Skeletal muscle satellite cell (primary cell): ENCODE results near the gene ARL5C.

ENCODE experiments used
- H3K27me3 ChIP-seq: 2 replicates; pipeline ENCODE4 v1.7.0; 2013; ENCODE audit warnings: low read length; ENCODE audit not compliant: control insufficient read depth, insufficient read depth
- H3K36me3 ChIP-seq: 2 replicates; pipeline ENCODE4 v1.7.0; 2013; ENCODE audit warnings: mild to moderate bottlenecking, control low read depth, low read length; ENCODE audit not compliant: insufficient read depth
- H3K4me1 ChIP-seq: 2 replicates; pipeline ENCODE4 v1.7.0; 2013; ENCODE audit warnings: low read length; ENCODE audit not compliant: control insufficient read depth, insufficient read depth
- H3K4me2 ChIP-seq: 2 replicates; pipeline ENCODE4 v1.7.0; 2013; ENCODE audit warnings: mild to moderate bottlenecking, low read length
- H3K4me3 ChIP-seq: 2 replicates; pipeline ENCODE4 v1.7.0; 2013; ENCODE audit warnings: low read length
- H3K9ac ChIP-seq: 2 replicates; pipeline ENCODE4 v1.7.0; 2013; ENCODE audit warnings: mild to moderate bottlenecking, low read depth, low read length, moderate library complexity
- H3K9me3 ChIP-seq: replicated peaks from 2 replicates; pipeline ENCODE4 v1.7.0; 2013; ENCODE audit warnings: mild to moderate bottlenecking, control low read depth, low read length

Gene ARL5C

DNA sequence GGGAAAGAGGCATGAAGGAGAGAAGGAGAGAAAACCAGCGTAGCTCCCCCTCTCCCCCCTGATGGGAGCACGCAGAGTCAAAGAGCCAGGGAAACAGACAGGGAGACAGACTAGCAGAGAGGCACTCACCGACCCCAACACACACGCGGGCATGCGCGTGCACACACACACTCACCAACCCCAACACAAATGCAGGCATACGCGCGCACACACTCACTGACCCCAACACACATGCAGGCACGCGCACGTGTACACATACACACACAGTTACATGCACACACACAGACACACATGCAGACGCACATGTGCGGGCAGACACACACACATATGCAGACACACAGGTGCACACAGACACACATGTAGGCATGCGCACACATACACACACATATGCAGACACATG lies 26.9 kb upstream of the ARL5C start:
- H3K4me2 ChIP-seq: no peak overlapping the region
- H3K27me3 ChIP-seq: no peaks in the 10 kb centered on the region
- H3K4me3 ChIP-seq: no peak overlapping the region
- H3K36me3 ChIP-seq: peaks cover 42% of the 10 kb centered on the region
- H3K9ac ChIP-seq: no peak overlapping the region
- H3K9me3 ChIP-seq: no peaks in the 10 kb centered on the region
- peaks cover 30% of the 10 kb centered on the region for H3K4me1 ChIP-seq

DNA sequence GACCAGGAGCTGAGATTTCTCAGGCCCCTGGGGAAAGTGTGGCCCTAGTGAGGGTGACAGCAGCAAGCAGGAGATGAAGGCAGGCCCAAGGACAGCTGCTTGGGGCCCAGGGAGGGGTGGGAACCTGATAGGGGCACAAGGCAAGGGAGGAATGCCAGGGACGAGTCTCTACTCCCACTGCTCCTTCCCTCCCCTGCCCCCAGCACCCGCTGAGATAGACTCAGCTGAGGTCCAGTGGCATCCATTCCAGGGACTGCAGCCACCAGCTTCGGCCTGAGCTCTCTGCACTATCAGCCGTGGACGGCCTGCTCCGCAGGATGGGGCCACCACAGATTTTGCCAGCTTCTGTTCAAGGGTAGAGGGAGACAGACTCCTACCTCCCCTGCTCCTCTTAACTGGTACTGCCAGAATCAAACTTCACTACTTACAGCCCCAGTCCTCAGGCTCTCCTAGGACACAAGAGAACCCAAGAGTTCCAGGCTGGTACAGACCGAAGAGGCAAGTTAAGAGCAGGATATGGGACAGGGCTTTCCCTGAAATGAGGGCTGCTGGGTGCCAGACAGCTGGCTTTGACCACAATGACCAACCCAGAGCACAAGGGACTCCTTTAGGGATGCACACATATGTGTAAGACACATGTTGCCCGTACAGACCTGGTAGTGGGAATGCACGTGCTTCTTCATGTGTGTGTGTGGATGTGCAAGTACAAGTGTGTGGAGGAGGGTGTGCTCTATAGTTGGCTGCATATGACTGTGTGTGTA lies 26.0 kb upstream of the ARL5C start:
- Histone ChIP-seq H3K36me3 (peaks cover 50% of the 10 kb centered on the region), H3K4me3 (no peak overlapping the region), H3K9me3 (no peaks in the 10 kb centered on the region), H3K4me2 (no peak overlapping the region), H3K9ac (no peak overlapping the region), H3K27me3 (no peaks in the 10 kb centered on the region), H3K4me1 (peaks cover 28% of the 10 kb centered on the region)

DNA sequence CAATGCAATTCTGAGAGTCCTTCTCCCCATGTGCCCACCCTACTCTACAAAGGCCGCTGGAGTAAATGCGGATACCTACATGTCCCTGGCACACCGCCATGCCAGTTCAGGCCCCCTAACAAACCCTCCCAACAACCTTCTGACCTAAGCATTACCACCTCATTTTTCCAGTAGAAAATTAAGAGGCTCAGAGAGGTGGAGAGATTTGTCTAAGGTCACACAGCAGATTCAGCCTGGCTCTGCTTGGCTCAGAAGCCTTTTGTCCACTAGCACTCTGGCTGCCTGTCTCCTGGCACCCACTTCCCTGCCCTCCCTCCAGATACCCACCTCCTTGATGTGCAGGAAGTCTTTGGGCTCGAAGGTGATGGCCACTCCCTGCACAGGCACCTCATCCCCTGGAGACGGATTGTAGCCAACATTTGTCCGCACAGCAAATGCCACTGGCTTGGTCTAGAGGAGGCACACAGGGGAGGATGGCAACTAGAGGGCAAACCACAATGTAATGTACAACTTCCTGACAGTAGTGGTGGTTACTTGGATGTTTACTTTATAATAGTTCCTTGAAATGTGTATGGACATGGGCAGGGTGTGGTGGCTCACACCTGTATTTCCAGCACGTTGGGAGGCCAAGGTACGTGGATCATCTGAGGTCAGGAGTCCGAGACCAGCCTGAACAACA lies 21.3 kb upstream of the ARL5C start:
- Histone ChIP-seq H3K36me3 (peaks cover 72% of the 10 kb centered on the region), H3K4me1 (no peaks in the 10 kb centered on the region), H3K4me3 (no peak overlapping the region), H3K9me3 (no peaks in the 10 kb centered on the region), H3K9ac (no peak overlapping the region), H3K27me3 (no peaks in the 10 kb centered on the region), H3K4me2 (no peak overlapping the region)

DNA sequence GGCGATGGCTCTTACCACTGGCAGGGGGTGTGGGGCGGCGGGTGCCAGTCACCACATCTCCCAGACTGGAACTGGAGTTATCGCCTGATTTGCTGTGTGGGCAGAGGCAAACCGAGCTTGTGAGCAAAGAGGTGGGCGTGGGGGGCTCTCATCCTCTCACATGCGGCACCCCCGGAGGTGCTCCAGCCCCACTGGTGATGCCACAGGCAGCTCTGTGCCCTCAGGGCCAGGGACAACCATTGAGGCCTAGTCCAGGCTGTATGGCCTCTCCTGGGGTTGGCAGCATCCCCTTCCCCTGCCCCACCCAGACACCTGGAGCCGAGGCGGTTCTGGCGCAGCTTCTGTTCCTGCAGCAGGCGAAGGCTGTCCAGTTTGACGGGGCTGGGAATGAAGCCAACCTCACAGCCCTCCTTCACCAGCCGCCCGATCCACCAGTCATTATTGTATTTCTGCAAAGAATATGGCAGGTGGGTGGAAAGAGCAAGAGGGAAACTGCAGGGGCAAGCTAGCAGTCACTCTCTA lies 20.6 kb upstream of the ARL5C start:
- H3K4me1 ChIP-seq: no peaks in the 10 kb centered on the region
- peaks cover 70% of the 10 kb centered on the region for H3K36me3 ChIP-seq
- H3K27me3 ChIP-seq: no peaks in the 10 kb centered on the region
- no peak overlapping the region for H3K4me3 ChIP-seq
- H3K9ac ChIP-seq: no peak overlapping the region
- no peak overlapping the region for H3K4me2 ChIP-seq
- H3K9me3 ChIP-seq: no peaks in the 10 kb centered on the region

DNA sequence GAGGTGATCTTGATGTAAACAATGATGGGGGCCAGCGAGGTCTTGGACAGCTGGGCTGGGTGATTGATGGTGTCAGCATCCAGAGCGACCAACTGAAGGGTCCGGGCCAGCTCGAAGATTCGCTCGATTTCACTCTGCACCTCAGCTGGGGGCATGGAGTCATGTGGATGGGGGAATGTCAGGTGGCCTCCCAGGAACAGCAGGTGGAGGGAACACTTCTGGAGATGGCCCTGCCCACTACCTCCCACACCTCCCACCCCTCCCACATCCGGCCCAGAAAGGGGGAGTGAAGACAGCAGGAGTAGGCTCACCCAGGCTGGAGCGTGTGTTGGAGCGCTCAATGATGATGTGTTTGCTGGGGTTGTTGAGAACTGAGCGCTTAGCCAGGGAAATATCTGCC lies 17.8 kb upstream of the ARL5C start:
- Histone ChIP-seq H3K36me3 (peaks cover 67% of the 10 kb centered on the region), H3K4me2 (no peak overlapping the region), H3K9me3 (no peaks in the 10 kb centered on the region), H3K4me3 (no peak overlapping the region), H3K27me3 (no peaks in the 10 kb centered on the region), H3K9ac (no peak overlapping the region), H3K4me1 (peaks cover 2% of the 10 kb centered on the region)

DNA sequence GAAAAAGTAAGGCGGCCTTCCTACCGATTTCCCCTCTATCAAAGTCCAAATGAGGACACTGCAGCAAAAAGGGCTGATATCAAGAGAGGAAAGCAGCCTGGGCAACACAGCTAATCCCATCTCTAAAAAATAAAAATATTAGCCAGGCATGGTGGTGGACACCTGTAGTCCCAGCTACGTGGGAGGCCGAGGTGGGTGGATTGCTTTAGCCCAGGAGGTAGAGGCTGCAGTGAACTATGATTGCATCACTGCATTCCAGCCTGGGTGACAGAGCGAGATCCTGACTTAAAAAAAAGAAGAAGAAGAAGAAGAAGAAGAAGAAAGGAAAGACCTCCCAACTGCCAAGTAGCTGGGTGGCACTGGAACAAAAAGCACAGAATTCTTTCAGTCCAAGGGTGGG lies 17.1 kb upstream of the ARL5C start:
- no peaks in the 10 kb centered on the region for H3K27me3 ChIP-seq
- H3K9me3 ChIP-seq: no peaks in the 10 kb centered on the region
- peaks cover 61% of the 10 kb centered on the region for H3K36me3 ChIP-seq

DNA sequence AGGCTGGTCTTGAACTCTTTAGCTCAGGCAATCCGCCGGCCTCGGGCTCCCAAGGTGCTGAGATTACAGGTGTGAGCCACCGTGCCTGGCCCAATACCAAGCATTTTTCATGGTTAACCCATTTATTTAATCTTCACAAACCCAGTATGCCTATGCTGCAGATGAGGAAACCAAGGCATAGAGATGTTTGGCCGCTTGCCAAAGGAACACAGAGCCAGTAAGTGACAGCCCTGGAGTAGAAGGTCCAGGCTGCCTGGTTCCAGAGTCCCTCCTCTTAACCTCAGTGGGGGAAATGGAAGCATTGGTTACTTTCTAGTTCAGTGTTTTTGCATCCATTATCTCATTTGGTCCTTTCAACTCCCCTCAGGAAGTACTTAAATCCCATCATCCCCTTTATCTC lies 15.3 kb upstream of the ARL5C start:
- H3K9me3 ChIP-seq: no peaks in the 10 kb centered on the region
- H3K9ac ChIP-seq: no peak overlapping the region
- H3K4me2 ChIP-seq: no peak overlapping the region
- no peak overlapping the region for H3K4me3 ChIP-seq
- H3K27me3 ChIP-seq: no peaks in the 10 kb centered on the region
- H3K4me1 ChIP-seq: peaks cover 11% of the 10 kb centered on the region
- peaks cover 63% of the 10 kb centered on the region for H3K36me3 ChIP-seq

More for the DNA sequence above, 17.1 kb upstream of the ARL5C start:
- H3K4me1 ChIP-seq: peaks cover 8% of the 10 kb centered on the region
- no peak overlapping the region for H3K4me3 ChIP-seq
- H3K4me2 ChIP-seq: no peak overlapping the region
- no peak overlapping the region for H3K9ac ChIP-seq

DNA sequence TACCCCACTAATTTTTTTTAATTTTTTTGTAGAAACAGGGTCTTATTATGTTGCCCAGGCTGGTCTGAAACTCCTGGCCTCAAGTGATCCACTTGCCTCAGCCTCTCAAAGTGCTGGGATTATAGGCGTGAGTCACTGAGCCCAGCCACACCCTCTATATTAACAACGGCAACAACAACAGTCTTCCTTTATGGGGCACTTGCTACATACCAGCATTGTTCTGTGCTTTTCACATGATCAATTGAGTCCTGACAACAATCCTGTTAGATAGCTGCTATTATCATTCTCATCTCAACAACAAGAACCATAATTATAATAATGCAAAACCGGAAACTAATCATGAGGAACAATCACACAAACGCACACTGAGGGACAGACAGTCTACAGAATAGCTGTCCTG lies 12.6 kb upstream of the ARL5C start:
- H3K4me2 ChIP-seq: no peak overlapping the region
- H3K9me3 ChIP-seq: no peaks in the 10 kb centered on the region
- no peaks in the 10 kb centered on the region for H3K27me3 ChIP-seq
- peaks cover 14% of the 10 kb centered on the region for H3K4me1 ChIP-seq
- H3K4me3 ChIP-seq: no peak overlapping the region
- H3K36me3 ChIP-seq: peaks cover 58% of the 10 kb centered on the region
- no peak overlapping the region for H3K9ac ChIP-seq

DNA sequence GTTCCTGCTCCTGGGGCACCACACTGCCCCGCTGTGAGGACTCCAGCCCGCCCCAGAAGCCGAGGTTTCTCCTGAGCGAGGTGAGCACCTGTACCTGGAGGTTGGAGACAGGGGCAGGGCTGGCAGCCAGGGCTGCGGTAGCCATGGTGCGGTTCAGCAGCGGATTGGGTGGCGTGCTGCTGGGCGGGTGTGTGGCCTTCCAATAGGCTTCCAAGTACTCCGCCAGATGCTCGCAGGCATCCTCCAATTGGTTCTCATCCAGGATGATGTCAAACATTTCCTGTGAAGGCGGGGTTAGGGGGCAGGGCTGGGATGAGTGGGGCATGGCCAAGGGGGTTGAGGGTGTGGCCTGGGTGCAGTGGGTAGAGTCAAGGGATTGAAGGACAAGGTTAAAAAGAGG lies 11.3 kb upstream of the ARL5C start:
- Histone ChIP-seq H3K27me3 (no peaks in the 10 kb centered on the region), H3K4me2 (no peak overlapping the region), H3K4me3 (no peak overlapping the region), H3K36me3 (peaks cover 49% of the 10 kb centered on the region), H3K9ac (no peak overlapping the region), H3K9me3 (no peaks in the 10 kb centered on the region), H3K4me1 (peaks cover 14% of the 10 kb centered on the region)

DNA sequence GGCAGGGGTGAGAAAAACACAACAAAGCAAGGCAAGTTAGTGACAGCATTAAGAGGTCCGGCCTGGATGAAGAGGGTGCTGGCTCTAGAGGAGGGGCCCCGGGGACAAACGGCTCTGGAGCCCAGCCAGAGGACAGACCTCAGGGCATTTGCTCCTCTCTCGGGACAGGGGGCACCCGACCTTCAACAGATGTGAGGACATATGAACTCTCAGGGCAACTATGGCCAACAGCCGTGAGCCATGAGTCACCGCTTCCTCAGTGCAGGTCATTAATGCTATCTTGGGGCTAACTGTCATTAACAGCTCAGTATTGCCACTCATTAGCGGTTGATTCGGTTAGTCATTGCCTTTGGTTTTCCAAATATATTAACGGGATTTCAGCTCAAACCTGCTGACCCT lies 9.7 kb upstream of the ARL5C start:
- no peak overlapping the region for H3K9ac ChIP-seq
- no peaks in the 10 kb centered on the region for H3K9me3 ChIP-seq
- peaks cover 38% of the 10 kb centered on the region for H3K36me3 ChIP-seq
- H3K27me3 ChIP-seq: no peaks in the 10 kb centered on the region
- peaks cover 14% of the 10 kb centered on the region for H3K4me1 ChIP-seq
- H3K4me3 ChIP-seq: no peak overlapping the region
- H3K4me2 ChIP-seq: no peak overlapping the region

DNA sequence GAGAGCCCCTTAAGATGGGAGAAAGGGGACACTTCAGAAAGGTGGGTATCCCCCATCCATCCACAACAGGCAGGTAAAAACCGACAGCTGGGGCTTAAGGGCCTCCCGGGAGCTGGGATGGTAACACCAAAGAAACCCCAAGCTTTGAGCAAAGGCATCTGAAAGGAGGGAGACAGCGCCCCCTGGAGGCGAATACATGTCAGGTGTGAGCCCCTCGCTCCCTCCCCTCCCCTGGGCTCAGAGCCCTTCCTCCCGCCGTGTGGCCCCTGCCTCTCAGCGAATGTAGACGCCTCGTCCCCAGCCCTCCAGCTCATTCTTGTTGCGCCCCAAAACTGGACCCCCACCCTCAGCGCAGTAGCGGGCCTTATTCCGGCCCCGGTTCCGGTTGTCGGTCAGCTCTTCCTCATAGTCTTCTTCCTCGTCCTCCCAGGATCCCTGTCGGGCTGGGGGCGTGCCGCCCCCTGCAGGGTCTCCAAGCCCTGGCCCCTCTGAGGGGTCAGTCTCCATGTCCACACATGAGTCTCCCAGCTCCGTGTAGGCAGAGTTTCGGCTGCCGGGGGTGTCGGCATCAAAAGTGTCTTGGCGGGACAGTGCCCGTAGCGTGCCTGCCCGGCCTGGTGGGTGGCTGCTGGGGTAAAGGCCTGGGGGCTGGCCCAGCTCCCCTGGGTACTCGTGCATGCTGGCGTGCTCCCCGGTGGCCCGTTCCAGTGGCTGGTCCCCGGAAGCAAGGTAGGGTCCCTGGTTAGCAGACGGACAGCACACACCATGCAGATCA lies 9.1 kb upstream of the ARL5C start:
- H3K4me1 ChIP-seq: peaks cover 14% of the 10 kb centered on the region
- no peak overlapping the region for H3K4me3 ChIP-seq
- H3K36me3 ChIP-seq: peaks cover 38% of the 10 kb centered on the region
- no peaks in the 10 kb centered on the region for H3K9me3 ChIP-seq
- H3K4me2 ChIP-seq: no peak overlapping the region
- peaks cover under 1% of the 10 kb centered on the region for H3K27me3 ChIP-seq
- no peak overlapping the region for H3K9ac ChIP-seq
